A549 (cell line): ENCODE measurements around the gene ZNF391. TPM values are rescaled to one million over a fixed set of nuclear protein-coding genes. Genes with fewer than 3 reads are reported as not detected.

Experiments
- ATAC-seq, 2 experiments: fragments of 200-7000 bp in 1 of 2; fragments of >200 bp in 1 of 2; cut with Nextera tagmentation in 1 of 2; cut with Tn5 transposase in 1 of 2; 3 replicates each; pipeline versions ENCODE4 v1.8.0 to v1.9.1; 2018 to 2020; ENCODE audit warnings: mild to moderate bottlenecking in 1 of 2, moderate library complexity in 1 of 2
- CTCF ChIA-PET: fragments of 300-600 bp; sonication (Branson Sonifier 250); formaldehyde crosslinking; extraction: SDS; loops from one replicate; lab custom pipeline; 2021; ENCODE audit warnings: antibody characterized with exemption, inconsistent platforms; lab: Yijun Ruan, JAX
- POLR2A ChIA-PET: fragments of 350-600 bp; formaldehyde crosslinking; extraction: SDS; loops from one replicate; lab custom pipeline; 2021; ENCODE audit warnings: antibody characterized with exemption, inconsistent platforms; lab: Yijun Ruan, JAX
- DNase-seq, 2 experiments: peaks; one replicate each; pipeline versions ENCODE4 v3.0.0 to v3.0.0-alpha.2; 2011 to 2016; ENCODE audit warnings: low read depth in 1 of 2, low spot score in 1 of 2
- FAIRE-seq: peaks from 2 replicates; lab custom pipeline; 2011; peaks lifted over from hg19 to GRCh38; lab: Jason Lieb, UNC
- H3K27ac ChIP-seq, 2 experiments: fragments of >200 bp; sonication (Bioruptor Twin); formaldehyde crosslinking; 3 replicates each; pipeline ENCODE4 v1.5.1; 2016 to 2017
- H3K4me1 ChIP-seq: fragments of >200 bp; sonication (Bioruptor Twin); formaldehyde crosslinking; 3 replicates; pipeline ENCODE4 v1.6.1; 2016
- H3K4me2 ChIP-seq: fragments of >200 bp; sonication (Bioruptor Twin); formaldehyde crosslinking; 3 replicates; pipeline ENCODE4 v1.6.1; 2016
- H3K4me3 ChIP-seq: fragments of >200 bp; sonication (Bioruptor Twin); formaldehyde crosslinking; 3 replicates; pipeline ENCODE4 v1.5.1; 2016
- H3K9me3 ChIP-seq: fragments of >200 bp; sonication (Bioruptor Twin); formaldehyde crosslinking; 3 replicates; pipeline ENCODE4 v1.6.1; 2016
- CBX8 ChIP-seq: fragments of 200-600 bp; sonication (generic); IDR thresholded peaks from 2 replicates; pipeline ENCODE4 v1.6.1; 2016
- CEBPB ChIP-seq, 2 experiments: fragments of >200 bp in 1 of 2; sonication (Bioruptor Twin) in 1 of 2; formaldehyde crosslinking in 1 of 2; IDR thresholded peaks; 2 replicates each; pipeline ENCODE4 v1.6.1; 2012 to 2016
- EHF ChIP-seq: fragments of 250-450 bp; sonication (Bioruptor Pico); IDR thresholded peaks from 2 replicates; pipeline ENCODE4 v1.5.0; 2020; ENCODE audit warnings: mild to moderate bottlenecking
- EHMT2 ChIP-seq: fragments of 200-600 bp; sonication (generic); IDR thresholded peaks from 2 replicates; pipeline ENCODE4 v1.6.1; 2016; ENCODE audit warnings: antibody characterized with exemption, low read depth, mild to moderate bottlenecking, moderate library complexity
- EP300 ChIP-seq, 2 experiments: fragments of >200 bp; sonication (Bioruptor Twin); formaldehyde crosslinking; IDR thresholded peaks; 2 replicates in 1 of 2; 3 replicates in 1 of 2; pipeline ENCODE4 v1.6.1; 2016 to 2017
- HDAC2 ChIP-seq: fragments of 200-600 bp; sonication (generic); IDR thresholded peaks from 2 replicates; pipeline ENCODE4 v1.6.1; 2016
- HES2 ChIP-seq: fragments of >200 bp; sonication (Bioruptor Twin); formaldehyde crosslinking; IDR thresholded peaks from 2 replicates; pipeline ENCODE4 v1.6.1; 2016
- HOXA7 ChIP-seq: fragments of 250-450 bp; sonication (Bioruptor Pico); IDR thresholded peaks from 2 replicates; pipeline ENCODE4 v1.5.0; 2020; ENCODE audit warnings: mild to moderate bottlenecking, moderate library complexity
- MAX ChIP-seq: IDR thresholded peaks from 2 replicates; pipeline ENCODE4 v1.6.1; 2012
- NFE2L2 ChIP-seq: fragments of 150-350 bp; conservative IDR thresholded peaks from 2 replicates; pipeline ENCODE4 v1.6.1; 2014; ENCODE audit warnings: low read length
- PBX3 ChIP-seq: IDR thresholded peaks from 2 replicates; pipeline ENCODE4 v1.6.1; 2012
- PHF8 ChIP-seq: fragments of 200-600 bp; sonication (generic); IDR thresholded peaks from 2 replicates; pipeline ENCODE4 v1.6.1; 2016; ENCODE audit warnings: low read depth, mild to moderate bottlenecking, antibody characterized with exemption, moderate library complexity, borderline replicate concordance
- POLR2AphosphoS2 ChIP-seq: conservative IDR thresholded peaks from 2 replicates; pipeline ENCODE4 v1.6.1; 2012; ENCODE audit warnings: low read length, improper control_type of control experiment, inconsistent platforms
- RAD21 ChIP-seq, 2 experiments: fragments of >200 bp in 1 of 2; sonication (Bioruptor Twin) in 1 of 2; formaldehyde crosslinking in 1 of 2; IDR thresholded peaks in 1 of 2; conservative IDR thresholded peaks in 1 of 2; 2 replicates in 1 of 2; 3 replicates in 1 of 2; pipeline ENCODE4 v1.6.1; 2012 to 2018; ENCODE audit warnings: inconsistent platforms in 1 of 2
- SMC3 ChIP-seq: fragments of >200 bp; sonication (Bioruptor Twin); formaldehyde crosslinking; IDR thresholded peaks from 3 replicates; pipeline ENCODE4 v1.6.1; 2018; ENCODE audit warnings: inconsistent platforms
- USF2 ChIP-seq: fragments of 450-650 bp; IDR thresholded peaks from 2 replicates; pipeline ENCODE4 v1.6.1; 2014; ENCODE audit warnings: antibody characterized with exemption
- ZC3H11A ChIP-seq: fragments of 450-650 bp; IDR thresholded peaks from 2 replicates; pipeline ENCODE4 v1.6.1; 2014; ENCODE audit warnings: antibody characterized with exemption, mild to moderate bottlenecking
- WGBS: methylation state at CpG from one replicate; pipeline ENCODE4 v1.1.6; 2017; ENCODE audit errors: missing lambda C conversion rate; 5-methylcytosine and 5-hydroxymethylcytosine counted together
- polyA plus RNA-seq, 4 experiments: library from polyadenylated mRNA; depleted of rRNA in 3 of 4; stranded (reverse); fragments of >200 nt; fragmentation: RNase III in 1 of 4; extraction: RNeasy Plus Mini Kit Qiagen cat#74134 plus additional on column Dnase treatment in 1 of 4; gene quantifications; 2 replicates in 3 of 4; 3 replicates in 1 of 4; pipeline ENCODE4 v1.2.3, GENCODE V29; 2011 to 2017
- TF ChIP-seq, protein P1 (sequence below): fragments of >200 bp; sonication (Bioruptor Twin); formaldehyde crosslinking; IDR thresholded peaks from 3 replicates; pipeline ENCODE4 v1.5.1; 2016
- TF ChIP-seq, protein P2 (sequence below): fragments of 250-450 bp; sonication (Bioruptor Pico); IDR thresholded peaks from 2 replicates; pipeline ENCODE4 v1.5.0; 2020; ENCODE audit warnings: low read depth, mild to moderate bottlenecking, moderate library complexity
- TF ChIP-seq, protein P3 (sequence below): fragments of 200-600 bp; sonication (generic); IDR thresholded peaks from 2 replicates; pipeline ENCODE4 v1.6.1; 2016; ENCODE audit warnings: antibody characterized with exemption, mild to moderate bottlenecking, moderate library complexity
- TF ChIP-seq, protein P4 (sequence below): fragments of >200 bp; sonication (Bioruptor Twin); formaldehyde crosslinking; IDR thresholded peaks from 3 replicates; pipeline ENCODE4 v1.6.1; 2016

ZNF391 gene
- polyA plus RNA-seq, 2 of the 4 experiments (the other 2 are of a cell fraction), result 0.48 to 0.52 TPM

DNA sequence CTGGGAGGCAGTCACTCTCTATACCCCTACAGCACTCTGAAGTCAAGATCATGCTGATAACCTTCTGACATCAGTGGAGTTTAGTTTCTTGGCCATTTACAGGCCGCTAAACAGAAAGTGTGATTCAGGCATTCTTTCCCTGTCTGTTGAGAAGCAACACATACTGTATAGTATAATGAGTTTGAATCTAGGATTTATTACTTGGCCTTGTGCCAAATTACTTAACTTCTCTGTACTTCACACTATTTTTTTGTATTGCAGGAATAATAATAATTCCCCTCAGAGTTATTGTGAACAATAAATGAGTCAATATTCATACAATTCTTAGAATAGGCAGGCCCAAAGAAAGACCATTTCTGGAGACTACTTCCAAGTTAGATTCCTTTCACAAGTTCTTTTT is 4.1 kb downstream of the ZNF391 start:
- no peak for DNase-seq
- no peak overlapping the region for H3K4me2 ChIP-seq
- H3K9me3 ChIP-seq, result peaks cover 8% of the 10 kb centered on the region; the same call in 1 of the 3 replicates
- H3K4me3 ChIP-seq, result no peak overlapping the region
- no peak for FAIRE-seq
- TF ChIP-seq HDAC2, result no peak
- TF ChIP-seq MAX, result no peak
- no peak for TF ChIP-seq SMC3
- TF ChIP-seq, protein P1, sequence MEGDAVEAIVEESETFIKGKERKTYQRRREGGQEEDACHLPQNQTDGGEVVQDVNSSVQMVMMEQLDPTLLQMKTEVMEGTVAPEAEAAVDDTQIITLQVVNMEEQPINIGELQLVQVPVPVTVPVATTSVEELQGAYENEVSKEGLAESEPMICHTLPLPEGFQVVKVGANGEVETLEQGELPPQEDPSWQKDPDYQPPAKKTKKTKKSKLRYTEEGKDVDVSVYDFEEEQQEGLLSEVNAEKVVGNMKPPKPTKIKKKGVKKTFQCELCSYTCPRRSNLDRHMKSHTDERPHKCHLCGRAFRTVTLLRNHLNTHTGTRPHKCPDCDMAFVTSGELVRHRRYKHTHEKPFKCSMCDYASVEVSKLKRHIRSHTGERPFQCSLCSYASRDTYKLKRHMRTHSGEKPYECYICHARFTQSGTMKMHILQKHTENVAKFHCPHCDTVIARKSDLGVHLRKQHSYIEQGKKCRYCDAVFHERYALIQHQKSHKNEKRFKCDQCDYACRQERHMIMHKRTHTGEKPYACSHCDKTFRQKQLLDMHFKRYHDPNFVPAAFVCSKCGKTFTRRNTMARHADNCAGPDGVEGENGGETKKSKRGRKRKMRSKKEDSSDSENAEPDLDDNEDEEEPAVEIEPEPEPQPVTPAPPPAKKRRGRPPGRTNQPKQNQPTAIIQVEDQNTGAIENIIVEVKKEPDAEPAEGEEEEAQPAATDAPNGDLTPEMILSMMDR, result no peak
- TF ChIP-seq PBX3, result no peak
- no peak for TF ChIP-seq ZC3H11A
- no peak for TF ChIP-seq CBX8
- TF ChIP-seq, protein P2, sequence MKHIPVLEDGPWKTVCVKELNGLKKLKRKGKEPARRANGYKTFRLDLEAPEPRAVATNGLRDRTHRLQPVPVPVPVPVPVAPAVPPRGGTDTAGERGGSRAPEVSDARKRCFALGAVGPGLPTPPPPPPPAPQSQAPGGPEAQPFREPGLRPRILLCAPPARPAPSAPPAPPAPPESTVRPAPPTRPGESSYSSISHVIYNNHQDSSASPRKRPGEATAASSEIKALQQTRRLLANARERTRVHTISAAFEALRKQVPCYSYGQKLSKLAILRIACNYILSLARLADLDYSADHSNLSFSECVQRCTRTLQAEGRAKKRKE, result no peak
- TF ChIP-seq, protein P3, sequence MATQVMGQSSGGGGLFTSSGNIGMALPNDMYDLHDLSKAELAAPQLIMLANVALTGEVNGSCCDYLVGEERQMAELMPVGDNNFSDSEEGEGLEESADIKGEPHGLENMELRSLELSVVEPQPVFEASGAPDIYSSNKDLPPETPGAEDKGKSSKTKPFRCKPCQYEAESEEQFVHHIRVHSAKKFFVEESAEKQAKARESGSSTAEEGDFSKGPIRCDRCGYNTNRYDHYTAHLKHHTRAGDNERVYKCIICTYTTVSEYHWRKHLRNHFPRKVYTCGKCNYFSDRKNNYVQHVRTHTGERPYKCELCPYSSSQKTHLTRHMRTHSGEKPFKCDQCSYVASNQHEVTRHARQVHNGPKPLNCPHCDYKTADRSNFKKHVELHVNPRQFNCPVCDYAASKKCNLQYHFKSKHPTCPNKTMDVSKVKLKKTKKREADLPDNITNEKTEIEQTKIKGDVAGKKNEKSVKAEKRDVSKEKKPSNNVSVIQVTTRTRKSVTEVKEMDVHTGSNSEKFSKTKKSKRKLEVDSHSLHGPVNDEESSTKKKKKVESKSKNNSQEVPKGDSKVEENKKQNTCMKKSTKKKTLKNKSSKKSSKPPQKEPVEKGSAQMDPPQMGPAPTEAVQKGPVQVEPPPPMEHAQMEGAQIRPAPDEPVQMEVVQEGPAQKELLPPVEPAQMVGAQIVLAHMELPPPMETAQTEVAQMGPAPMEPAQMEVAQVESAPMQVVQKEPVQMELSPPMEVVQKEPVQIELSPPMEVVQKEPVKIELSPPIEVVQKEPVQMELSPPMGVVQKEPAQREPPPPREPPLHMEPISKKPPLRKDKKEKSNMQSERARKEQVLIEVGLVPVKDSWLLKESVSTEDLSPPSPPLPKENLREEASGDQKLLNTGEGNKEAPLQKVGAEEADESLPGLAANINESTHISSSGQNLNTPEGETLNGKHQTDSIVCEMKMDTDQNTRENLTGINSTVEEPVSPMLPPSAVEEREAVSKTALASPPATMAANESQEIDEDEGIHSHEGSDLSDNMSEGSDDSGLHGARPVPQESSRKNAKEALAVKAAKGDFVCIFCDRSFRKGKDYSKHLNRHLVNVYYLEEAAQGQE, result no peak
- POLR2A ChIA-PET, result no interaction called here
- H3K27ac ChIP-seq, result no peak overlapping the region
- WGBS, result 27% methylated on average over 1 of the region's 1 CpG
- no peak for ATAC-seq
- H3K4me1 ChIP-seq, result no peaks in the 10 kb centered on the region
- CTCF ChIA-PET, result no interaction called here

- H3K27ac ChIP-seq, result no peak overlapping the region
- DNase-seq (no peak), FAIRE-seq (no peak), ATAC-seq (no peak)
- ChIA-PET CTCF (no interaction called here), POLR2A (no interaction called here)
- no peak overlapping the region for H3K4me3 ChIP-seq
- H3K4me2 ChIP-seq, result no peak overlapping the region
- TF ChIP-seq, protein P4, sequence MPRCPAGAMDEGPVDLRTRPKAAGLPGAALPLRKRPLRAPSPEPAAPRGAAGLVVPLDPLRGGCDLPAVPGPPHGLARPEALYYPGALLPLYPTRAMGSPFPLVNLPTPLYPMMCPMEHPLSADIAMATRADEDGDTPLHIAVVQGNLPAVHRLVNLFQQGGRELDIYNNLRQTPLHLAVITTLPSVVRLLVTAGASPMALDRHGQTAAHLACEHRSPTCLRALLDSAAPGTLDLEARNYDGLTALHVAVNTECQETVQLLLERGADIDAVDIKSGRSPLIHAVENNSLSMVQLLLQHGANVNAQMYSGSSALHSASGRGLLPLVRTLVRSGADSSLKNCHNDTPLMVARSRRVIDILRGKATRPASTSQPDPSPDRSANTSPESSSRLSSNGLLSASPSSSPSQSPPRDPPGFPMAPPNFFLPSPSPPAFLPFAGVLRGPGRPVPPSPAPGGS, result no peak
- no peak for TF ChIP-seq PHF8
- no peak for TF ChIP-seq HOXA7
- no peak for TF ChIP-seq EHMT2
- no peak for TF ChIP-seq NFE2L2
- TF ChIP-seq EHF (CRISPR knock-in tag), result no peak
- no peak for TF ChIP-seq PBX3
- no peak for TF ChIP-seq USF2
- no peak for TF ChIP-seq POLR2AphosphoS2
- no peak for TF ChIP-seq MAX
- no peak for TF ChIP-seq HES2
- TF ChIP-seq EP300 (IDR thresholded peaks at IDR 0.05), result no peak
- TF ChIP-seq RAD21 (conservative IDR thresholded peaks at IDR 0.05 in 1 of 2, IDR thresholded peaks at IDR 0.05 in 1 of 2), result no peak
- TF ChIP-seq CEBPB (IDR thresholded peaks at IDR 0.05), result no peak
- no peaks in the 10 kb centered on the region for H3K4me1 ChIP-seq
- WGBS, result 20% methylated on average over 1 of the region's 1 CpG
- H3K9me3 ChIP-seq, result peaks cover 8% of the 10 kb centered on the region
Measured at GRCh38 chr6:27394073-27394472, 5.5 kb downstream of the ZNF391 start.
